ENCODE measurements around the gene SLC9B2. TPM values are rescaled to one million over a fixed set of nuclear protein-coding genes. Genes with fewer than 3 reads are reported as not detected.
A peak's percentile ranks its signal among the peaks of the same experiment; 100 is the strongest.

SLC9B2 gene
- total RNA-seq, 4 donors from 2014 or later, result 1.1 to 19.0 (median 7.8) TPM

- Histone ChIP-seq H3K4me1 (no peaks in the 10 kb centered on the region), H3K27me3 (no peaks in the 10 kb centered on the region), H3K27ac (no peak overlapping the region), H3K36me3 (peaks cover 0 to 66% (median 0%) of the 10 kb centered on the region in 3 donors), H3K4me3 (no peak overlapping the region), H3K9me3 (no peaks in the 10 kb centered on the region)
- TF ChIP-seq POLR2A (IDR thresholded peaks at IDR 0.05) (no peak), CTCF (IDR thresholded peaks at IDR 0.05) (no peak)
- DNase-seq, result no peak
These were observed 12.9 kb upstream of the SLC9B2 start for GRCh38 chr4:103089481-103089880.

- DNase-seq, result no peak
- no peak overlapping the region for H3K4me3 ChIP-seq
- H3K9me3 ChIP-seq, result no peaks in the 10 kb centered on the region
- TF ChIP-seq POLR2A (IDR thresholded peaks at IDR 0.05), result no peak
- TF ChIP-seq CTCF (IDR thresholded peaks at IDR 0.05), result no peak
- H3K27me3 ChIP-seq, result no peaks in the 10 kb centered on the region
- peaks cover 0 to 74% (median 0%) of the 10 kb centered on the region in 3 donors for H3K36me3 ChIP-seq
- H3K27ac ChIP-seq, result no peak overlapping the region
- H3K4me1 ChIP-seq, result no peaks in the 10 kb centered on the region
These were observed 10.0 kb upstream of the SLC9B2 start for GRCh38 chr4:103086551-103086950.

DNA sequence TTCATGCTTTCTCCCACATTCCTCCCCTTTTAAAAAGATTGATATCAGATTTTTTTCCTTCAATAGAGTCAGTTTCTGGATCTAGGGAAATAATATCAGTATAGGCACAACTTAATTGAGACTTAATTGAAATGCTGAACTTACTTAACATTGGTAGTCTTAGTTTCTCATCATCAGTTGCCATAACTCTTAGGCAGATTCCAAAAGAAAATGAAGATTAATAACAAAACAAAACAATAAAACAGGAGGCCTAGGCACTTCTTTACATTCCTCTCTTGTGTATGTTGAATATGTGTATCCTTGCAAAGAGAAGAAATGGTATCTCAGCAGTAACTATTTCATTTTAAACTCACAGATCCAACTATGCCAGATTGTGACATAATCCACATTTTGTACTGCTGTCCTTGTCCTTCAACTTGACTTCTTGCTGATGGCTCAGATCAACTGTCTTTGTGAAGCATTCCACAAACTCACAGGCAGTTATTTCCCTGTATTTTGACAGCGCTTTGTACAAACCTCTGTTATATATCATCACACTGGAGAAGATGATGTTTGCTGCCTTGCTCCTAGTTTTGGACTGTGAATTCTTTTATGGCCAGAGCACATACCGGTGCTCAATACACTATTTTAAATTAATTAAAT is 9.1 kb upstream of the SLC9B2 start:
- Histone ChIP-seq H3K36me3 (peaks cover 0 to 76% (median 0%) of the 10 kb centered on the region in 3 donors), H3K9me3 (no peaks in the 10 kb centered on the region), H3K4me1 (no peaks in the 10 kb centered on the region), H3K27me3 (no peaks in the 10 kb centered on the region), H3K4me3 (no peak overlapping the region), H3K27ac (no peak overlapping the region)
- no peak for TF ChIP-seq POLR2A (IDR thresholded peaks at IDR 0.05)
- TF ChIP-seq CTCF (IDR thresholded peaks at IDR 0.05), result no peak
- DNase-seq, result no peak

DNA sequence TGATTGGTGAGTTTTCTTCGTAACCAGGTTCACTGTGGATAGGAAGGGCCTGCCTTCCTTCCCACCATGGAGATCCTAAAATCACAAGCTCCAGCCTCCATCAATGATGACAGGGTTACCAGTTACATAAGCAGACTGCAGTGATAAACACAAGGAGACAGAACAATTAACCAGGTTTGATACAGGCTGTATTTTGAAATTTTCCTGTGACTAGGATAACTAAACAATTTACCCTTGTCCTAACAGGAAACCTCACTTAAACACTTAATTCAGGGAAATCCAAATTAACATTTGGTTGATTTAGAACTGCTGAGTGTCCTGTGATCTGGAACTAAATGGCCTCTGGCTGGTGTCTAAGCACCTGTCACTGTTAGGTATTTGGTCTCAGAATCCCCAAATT is 3.1 kb upstream of the SLC9B2 start:
- no peaks in the 10 kb centered on the region for H3K27me3 ChIP-seq
- H3K4me1 ChIP-seq, result peaks cover 0 to 4% (median 3%) of the 10 kb centered on the region in 4 donors
- no peak for TF ChIP-seq POLR2A (IDR thresholded peaks at IDR 0.05)
- no peak for TF ChIP-seq CTCF (IDR thresholded peaks at IDR 0.05)

DNA sequence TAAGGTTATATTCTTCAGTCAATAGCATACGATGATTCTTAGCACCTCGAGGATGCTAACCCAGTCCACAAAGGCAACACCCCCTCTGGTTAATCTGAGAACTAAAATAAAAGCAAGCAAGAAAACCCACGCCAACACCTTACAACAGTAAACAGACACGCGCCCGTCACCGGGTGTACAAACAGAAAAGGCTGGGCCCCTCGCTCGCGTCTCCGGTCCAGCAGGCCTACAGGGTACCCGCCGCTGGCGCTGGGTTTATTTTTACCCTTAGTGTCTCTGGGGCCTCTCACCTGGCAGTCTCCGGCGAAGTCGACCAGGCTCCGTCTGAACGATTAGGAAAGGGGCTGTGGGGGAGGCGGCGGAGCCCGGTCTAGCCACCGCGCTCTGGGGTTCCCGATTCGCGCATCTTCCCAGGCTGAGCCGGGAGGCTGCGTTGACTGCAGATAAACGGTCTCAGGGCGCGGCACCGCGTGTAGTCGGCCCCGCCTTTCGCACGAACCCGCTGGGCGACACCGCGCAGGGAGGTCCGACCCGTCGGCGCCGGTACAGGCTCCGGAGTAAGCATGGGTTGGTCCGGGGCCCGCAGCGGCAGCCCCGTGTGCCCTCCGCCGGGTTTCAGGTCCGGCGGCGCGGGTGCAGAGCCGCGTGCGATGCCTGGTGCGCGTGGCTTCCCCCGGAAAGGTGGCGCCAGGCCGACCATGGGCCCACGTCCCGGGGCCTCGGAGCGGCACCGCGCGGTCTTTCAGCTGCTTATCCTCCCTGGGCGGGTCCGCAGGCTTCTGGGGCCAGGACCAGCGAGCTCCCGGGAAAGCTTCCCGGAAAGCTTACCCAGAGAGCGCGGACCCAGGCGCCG is 441 bp downstream of the SLC9B2 start:
- peak overlapping the region; percentile 65 to 90 (median 86) for H3K27ac ChIP-seq
- H3K27me3 ChIP-seq, result no peaks in the 10 kb centered on the region
- H3K4me1 ChIP-seq, result peaks cover 0 to 4% (median 4%) of the 10 kb centered on the region in 4 donors
- H3K9me3 ChIP-seq, result no peaks in the 10 kb centered on the region
- H3K4me3 ChIP-seq, result peak overlapping the region; percentile 58 to 81 (median 76)
- peak; percentile 71 to 77 (median 74) for DNase-seq
- peaks cover 0 to 15% (median 0%) of the 10 kb centered on the region in 3 donors for H3K36me3 ChIP-seq
- TF ChIP-seq POLR2A (IDR thresholded peaks at IDR 0.05), result no peak
- peak in 2 of 6 experiments; percentile 4 to 10 for TF ChIP-seq CTCF (IDR thresholded peaks at IDR 0.05)

More for the DNA sequence above, 3.1 kb upstream of the SLC9B2 start:
- Histone ChIP-seq H3K27ac (no peak overlapping the region), H3K36me3 (peaks cover 0 to 31% (median 0%) of the 10 kb centered on the region in 3 donors), H3K4me3 (no peak overlapping the region), H3K9me3 (no peaks in the 10 kb centered on the region)
- DNase-seq, result no peak

All from Peyer's patch (tissue), 4 donors.